Activated CD8-positive, alpha-beta memory T cell treated with anti-CD3 and anti-CD28 coated beads for 36 hours (primary cell): ENCODE results near the gene CLDN4. TPM values are rescaled to one million over a fixed set of nuclear protein-coding genes. Genes with fewer than 3 reads are reported as not detected.

ENCODE experiments used
- total RNA-seq, 2 experiments: library from RNA; stranded (reverse); gene quantifications; one replicate each; pipeline ENCODE4 v1.2.3, GENCODE V29; 2021

Gene CLDN4
- total RNA-seq, 2 experiments from 2014 or later = not detected

Other genes starting within 250 kb of the CLDN4 start
- not detected for gene MLXIPL, start 206.5 kb upstream of the CLDN4 start, total RNA-seq
- under 1 TPM; 0.13 to 0.23 TPM for gene VPS37D, start 163.2 kb upstream of the CLDN4 start, total RNA-seq
- gene DNAJC30, start 147.5 kb upstream of the CLDN4 start, total RNA-seq = 10 to 100 TPM in 1 of 2 experiments, 1 to 10 TPM in 1; 9.3 to 11.0 TPM
- gene BUD23, start 147.4 kb upstream of the CLDN4 start, total RNA-seq = 100 to 1,000 TPM; 109 to 112 TPM
- gene STX1A, start 111.3 kb upstream of the CLDN4 start, total RNA-seq = 10 to 100 TPM; 22.2 to 24.1 TPM
- gene ABHD11, start 92.2 kb upstream of the CLDN4 start, total RNA-seq = 10 to 100 TPM; 26.1 to 26.6 TPM
- not detected for gene CLDN3, start 60.7 kb upstream of the CLDN4 start, total RNA-seq
- gene METTL27, start 11.5 kb downstream of the CLDN4 start, total RNA-seq = under 1 TPM in 1 of 2 experiments, not detected in 1; 0.21 TPM
- not detected for gene TMEM270, start 30.2 kb downstream of the CLDN4 start, total RNA-seq
- under 1 TPM in 1 of 2 experiments, not detected in 1; 0.06 TPM for gene ELN, start 197.2 kb downstream of the CLDN4 start, total RNA-seq